AG20443 (cell line): ENCODE data around the gene MIEF1.
A peak's percentile ranks its signal among the peaks of the same experiment; 100 is the strongest.
"Not testable (repeated sequence)": the region's sequence is repeated elsewhere in the genome, so short reads cannot be mapped to it uniquely, and the experiment has no call there.

Experiments
- DNase-seq: peaks from one replicate; pipeline ENCODE4 v3.0.0; 2012; ENCODE audit warnings: low spot score, mixed read lengths

Gene MIEF1

DNA sequence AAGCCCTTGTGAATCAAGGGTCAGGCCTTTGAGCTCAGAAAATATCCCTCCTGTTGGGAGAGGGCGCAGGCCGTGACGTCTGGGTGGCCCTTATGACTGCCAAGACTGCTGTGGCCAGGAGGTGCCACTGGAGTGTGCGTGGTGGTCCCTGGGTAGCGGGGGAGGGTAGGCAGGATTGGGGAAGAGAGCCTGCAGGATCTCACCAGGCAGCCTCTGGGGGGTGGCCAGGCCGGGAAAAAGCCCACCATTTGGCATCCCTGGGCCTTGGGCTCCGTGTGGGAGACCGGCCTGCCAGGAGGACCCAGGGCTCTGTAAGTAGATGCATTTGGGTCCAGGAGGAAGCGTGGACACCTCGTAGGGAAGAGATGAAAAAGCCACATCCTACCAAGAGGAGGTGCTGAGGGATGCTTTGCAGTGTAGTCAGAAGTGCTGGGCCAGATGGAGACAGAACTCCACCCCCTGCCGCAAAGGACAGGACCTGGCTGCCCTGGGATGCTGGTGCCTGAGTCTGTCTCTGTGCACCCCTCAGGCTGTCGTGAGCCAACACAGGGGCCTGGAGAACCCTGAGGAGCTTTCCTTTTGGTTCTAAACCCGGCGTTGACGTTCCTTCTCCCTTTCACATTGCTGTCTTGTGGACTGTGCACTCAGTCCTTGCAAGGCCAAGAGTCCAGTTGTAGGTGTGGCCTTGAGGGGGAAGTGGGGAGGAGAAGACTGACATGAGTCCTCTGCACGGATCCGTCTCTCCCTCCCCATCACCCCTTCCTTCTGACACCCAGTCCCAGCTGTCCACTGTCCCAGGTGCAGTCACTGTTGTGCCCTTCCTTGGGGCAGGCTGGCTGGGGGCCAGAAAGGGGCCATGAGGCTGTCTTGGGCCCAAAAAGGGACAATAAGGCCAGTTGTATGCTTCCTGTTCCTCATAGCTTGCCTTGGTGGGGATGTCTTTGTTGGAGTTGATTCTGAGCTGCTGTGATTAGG lies 12.7 kb upstream of the MIEF1 start:
- no peak for DNase-seq

DNA sequence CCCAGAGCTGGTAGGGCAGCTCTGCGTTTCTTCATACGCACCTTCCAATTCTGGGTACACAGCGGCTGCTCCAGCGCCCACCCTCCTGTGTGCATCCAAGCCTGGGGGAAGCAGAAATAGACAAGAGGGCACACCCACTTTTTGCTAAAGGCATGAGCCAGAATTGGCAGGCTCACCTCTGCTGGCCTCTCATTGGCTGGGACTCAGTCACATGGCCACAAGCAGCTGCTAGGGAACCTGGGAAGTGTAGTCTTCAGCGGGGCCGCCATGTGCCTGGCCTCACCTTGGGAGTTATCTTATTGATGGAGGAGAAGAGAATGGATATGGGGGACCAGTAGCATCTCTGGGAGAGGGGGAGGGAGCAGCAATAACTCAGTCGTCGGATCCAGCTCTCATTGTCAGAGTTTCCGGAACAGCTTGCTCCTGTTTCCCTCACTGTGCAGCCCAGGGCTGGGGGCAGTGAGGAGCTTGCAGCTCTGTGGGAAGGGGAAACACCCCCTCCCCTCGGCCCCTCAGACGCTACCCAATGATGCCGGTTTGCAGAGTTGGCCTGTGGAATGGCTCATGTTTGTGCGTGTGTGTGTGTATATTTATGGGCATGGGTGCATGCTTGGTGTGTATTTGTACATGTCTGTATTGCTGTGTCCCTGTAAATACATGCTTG lies 11.8 kb upstream of the MIEF1 start:
- peak; percentile 89 for DNase-seq

DNA sequence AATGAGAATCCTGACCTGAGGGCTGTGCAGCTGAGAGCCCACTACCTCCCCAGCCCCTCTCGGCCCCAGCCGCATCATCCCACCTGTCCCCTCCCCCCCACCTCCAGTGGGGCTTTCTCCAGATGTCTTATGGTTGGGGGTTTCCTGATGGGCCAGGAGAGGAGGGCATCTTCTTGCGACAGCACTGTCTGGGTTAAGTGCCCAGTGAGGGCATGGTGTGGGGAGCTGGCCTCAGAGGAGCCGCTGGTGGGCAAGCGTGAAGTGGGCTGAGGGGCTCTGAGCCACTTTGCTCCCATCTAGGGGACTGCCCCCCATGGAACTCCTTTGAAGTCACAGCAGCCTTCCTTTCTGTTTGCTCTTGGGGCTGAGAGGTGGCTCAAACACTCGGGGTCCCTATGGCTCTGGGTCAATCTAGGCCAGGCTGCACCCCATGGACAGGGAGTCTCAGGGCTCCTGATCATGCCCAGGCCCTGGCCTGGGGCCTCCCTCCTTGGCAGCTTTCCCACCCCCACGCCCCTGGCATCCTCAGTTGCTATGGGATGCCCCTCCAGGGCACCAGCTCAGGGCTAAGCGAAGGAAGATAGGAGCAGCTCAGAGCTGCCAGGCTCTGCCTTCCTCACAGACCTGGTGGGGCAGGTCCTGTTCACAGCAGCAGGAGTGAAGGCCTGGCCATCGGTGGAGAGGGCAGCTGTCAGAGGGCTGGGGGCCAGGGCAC lies 11.0 kb upstream of the MIEF1 start:
- DNase-seq: no peak

GRCh38 chr22:39491696-39492095 lies 10.4 kb upstream of the MIEF1 start:
- DNase-seq: no peak

GRCh38 chr22:39492186-39492585 lies 9.9 kb upstream of the MIEF1 start:
- no peak for DNase-seq

DNA sequence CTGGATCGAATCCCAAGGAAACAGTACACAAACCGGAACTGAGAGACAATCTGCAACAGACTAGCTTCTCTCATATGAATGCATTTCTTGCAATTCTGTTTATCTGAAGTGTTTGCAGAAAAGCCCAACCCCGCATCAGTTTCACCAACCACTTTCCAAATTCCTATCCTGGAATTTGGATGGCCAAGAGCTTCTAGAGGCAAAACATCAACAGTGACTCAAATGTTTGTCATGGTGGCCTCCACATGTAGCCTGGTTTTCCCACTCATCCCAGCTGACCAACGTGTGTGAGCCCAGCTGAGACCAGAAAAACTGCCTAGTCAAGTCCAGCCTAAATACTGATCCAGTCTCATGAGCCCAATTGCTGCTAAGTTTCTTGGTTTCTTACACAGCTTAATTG lies 8.3 kb upstream of the MIEF1 start:
- DNase-seq: peak; percentile 91

DNA sequence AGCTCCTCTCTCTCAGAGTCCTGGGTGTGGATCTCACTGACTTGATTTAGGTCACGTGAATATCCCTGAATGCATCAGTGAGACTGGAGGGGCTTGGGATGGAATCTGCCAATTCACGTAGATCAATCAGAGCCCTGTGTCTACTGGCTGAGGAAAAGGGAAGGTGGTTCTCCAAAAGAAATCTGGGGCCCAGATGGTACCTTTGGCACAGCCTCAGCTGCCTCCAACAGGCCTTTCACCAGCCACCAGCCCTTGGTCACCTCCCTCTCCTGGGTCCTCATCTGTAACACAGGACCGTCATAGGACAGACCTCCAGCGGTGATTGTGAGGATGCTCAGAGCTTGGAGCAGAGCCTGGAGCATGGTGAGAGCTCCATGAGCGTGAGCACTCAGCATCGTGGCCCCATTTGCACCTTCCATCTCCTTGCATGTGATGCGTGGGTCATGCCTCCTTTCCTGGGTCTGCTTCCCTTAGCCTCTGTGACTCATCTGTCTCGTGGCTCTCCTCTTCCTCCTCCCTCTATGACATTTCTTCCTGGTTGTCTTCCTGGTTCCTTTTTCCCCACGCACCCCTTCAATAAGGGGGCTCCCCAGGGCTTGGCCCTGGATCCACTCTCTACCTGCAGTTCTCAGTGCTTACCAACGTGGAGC lies 7.5 kb upstream of the MIEF1 start:
- DNase-seq: no peak

GRCh38 chr22:39496131-39496838 lies 5.8 kb upstream of the MIEF1 start:
- DNase-seq: peak; percentile 66

GRCh38 chr22:39497429-39497828 lies 4.7 kb upstream of the MIEF1 start:
- DNase-seq: no peak

- no peak for DNase-seq
Observed at GRCh38 chr22:39498368-39498767, 3.7 kb upstream of the MIEF1 start.

DNA sequence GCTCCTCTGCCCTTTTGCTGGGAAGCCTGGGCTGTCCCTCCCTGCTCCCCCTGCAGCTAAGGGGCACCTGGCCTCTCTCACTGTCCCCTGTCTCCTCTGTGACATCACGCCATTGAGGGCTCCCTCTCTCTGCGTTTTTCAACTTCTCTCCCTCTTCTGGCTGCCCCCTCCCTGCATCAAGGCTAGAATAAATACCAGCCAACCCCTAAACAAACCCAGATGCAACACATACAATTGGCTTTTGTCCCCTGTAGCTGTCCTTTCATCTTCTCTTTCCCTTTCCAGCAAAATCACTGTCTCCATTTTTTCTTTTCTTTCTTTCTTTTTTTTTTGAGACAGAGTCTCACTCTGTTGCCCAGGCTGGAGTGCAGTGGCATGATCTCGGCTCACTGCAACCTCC lies 3.3 kb upstream of the MIEF1 start:
- DNase-seq: no peak

DNA sequence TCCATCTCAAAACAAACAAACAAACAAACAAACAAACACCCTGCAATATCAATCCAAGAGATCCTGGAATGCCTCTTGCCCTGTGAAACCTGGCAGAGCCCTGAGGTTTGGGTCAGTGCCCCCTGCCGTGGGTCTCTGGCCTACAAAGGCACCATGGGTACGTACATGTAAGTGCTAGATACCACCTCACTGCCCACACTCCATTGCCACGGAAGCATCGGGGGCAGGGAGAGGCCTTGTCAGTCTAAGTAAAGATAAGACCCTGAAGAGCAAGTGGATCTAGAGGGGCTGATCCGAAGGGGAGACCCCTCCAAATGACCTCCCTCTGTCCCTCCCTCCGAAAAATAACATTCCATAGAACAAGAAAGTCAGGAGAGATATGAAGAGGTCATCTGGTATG lies 2.0 kb upstream of the MIEF1 start:
- DNase-seq: no peak

DNA sequence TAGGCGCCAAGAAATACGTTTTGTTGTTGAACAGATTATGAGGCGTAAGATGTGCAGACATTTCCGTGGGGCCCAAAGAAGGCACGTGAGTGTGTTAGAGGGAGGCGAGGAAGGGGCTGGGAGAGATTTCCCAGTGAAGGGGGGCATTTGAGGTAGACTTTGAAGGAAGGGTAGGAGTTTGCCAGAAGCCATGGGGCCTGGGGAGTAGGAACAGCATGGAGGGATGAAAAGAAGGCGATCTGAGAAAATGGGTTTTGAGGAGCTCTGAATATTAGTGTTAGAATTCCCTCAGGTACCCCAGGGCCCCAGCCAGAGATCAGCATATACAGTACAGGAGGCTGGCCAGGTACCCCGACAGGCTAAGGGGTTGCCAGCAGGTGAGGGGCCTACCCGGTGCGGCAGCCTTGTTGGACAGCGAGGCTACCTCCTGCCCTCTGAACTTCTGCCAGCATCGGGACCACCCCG lies 414 bp upstream of the MIEF1 start:
- DNase-seq: no peak

DNA sequence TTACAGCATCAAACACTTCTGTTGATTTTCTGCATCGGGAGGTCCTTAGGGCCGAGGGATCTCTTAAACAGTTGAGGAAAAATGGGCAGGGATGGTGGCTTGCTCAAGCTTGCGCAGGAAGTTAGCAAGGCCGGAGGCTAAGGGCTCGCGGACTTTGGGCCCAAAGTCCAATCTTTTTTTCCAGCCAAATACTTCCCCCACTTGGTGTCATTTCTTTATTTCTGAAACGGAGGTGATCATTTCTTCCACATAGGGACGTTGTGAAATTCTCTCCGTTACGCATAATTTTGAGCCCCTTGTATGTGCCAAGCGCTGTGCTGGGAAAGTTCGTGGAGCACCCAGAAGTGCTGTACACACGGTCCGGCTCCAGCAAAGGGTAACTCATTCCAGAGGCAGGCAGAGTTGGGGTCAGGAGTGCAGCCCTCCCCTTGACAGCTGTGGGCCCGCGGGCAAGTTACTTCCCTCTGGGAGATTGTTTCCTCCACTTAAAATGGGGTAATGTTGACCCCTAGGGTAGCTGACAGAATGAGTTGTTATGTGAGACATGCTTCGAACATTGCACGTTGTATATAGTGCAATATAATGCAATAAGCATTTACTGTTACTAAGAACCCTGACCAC lies 809 bp downstream of the MIEF1 start:
- DNase-seq: no peak

DNA sequence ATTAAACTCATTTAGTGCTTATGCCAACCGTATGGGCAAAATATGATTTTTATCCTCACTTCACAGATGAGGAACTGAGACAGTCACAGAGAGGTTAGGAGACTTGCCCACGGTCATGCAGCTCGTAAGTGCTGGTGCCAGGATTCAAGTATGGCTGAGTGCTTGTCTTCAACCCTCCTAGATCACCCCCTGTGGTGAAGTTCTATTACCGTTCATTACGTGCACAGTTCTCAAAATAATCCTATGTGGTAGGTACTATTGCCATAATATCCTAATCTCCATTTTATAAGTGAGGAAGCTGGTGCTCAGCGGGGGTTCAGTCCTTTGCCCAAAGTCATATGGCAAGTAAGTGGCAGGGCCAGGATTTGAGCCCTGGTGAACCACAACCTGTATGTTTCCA lies 1.5 kb downstream of the MIEF1 start:
- DNase-seq: no peak

- no peak for DNase-seq
Observed at GRCh38 chr22:39504071-39504470, 2.0 kb downstream of the MIEF1 start.

GRCh38 chr22:39507021-39507420 lies 4.9 kb downstream of the MIEF1 start:
- DNase-seq: not testable (repeated sequence)

DNA sequence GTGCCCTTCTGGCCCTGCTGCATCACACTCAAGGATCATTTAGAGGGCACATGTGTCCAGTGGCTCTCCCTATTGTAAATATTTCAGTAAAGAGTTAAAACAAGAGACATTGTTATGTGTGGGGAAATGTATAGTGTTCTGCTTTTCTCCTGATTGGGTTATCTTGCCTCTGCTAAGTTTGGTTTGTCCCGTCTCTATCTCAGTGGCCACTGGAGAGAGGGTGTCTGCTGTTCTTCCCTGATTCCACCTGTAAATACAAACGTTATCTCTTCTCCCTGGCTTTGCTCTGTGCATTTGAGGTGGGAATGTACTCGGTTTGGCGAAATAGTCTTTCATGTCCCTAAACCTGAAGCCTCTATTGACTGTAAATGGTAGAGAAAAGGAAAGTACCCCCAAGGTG lies 6.3 kb downstream of the MIEF1 start:
- no peak for DNase-seq

- DNase-seq: no peak
Observed at GRCh38 chr22:39510529-39511149, 8.5 kb downstream of the MIEF1 start.

GRCh38 chr22:39511226-39511625 lies 9.1 kb downstream of the MIEF1 start:
- DNase-seq: no peak

- no peak for DNase-seq
Observed at GRCh38 chr22:39512026-39512425, 9.9 kb downstream of the MIEF1 start.
